B cell (primary cell): Measurements from ENCODE around the gene UGT2A3. TPM values are rescaled to one million over a fixed set of nuclear protein-coding genes. Genes with fewer than 3 reads are reported as not detected.

ENCODE experiments used
- ATAC-seq: fragments of 200-7000 bp; cut with Tn5 transposase; one replicate; pipeline ENCODE4 v1.10.0; 2021; ENCODE audit warnings: low read depth, mild to moderate bottlenecking, moderate number of reproducible peaks, moderate library complexity
- CTCF ChIA-PET: fragments of 350-600 bp; sonication (Branson Sonifier 250); formaldehyde crosslinking; loops from one replicate; lab custom pipeline; 2021; ENCODE audit warnings: antibody characterized with exemption, inconsistent platforms; lab: Charles Lee
- POLR2A ChIA-PET: fragments of 350-600 bp; sonication (Branson Sonifier 250); formaldehyde crosslinking; loops from one replicate; lab custom pipeline; 2021; ENCODE audit warnings: antibody characterized with exemption; lab: Charles Lee
- DNase-seq: peaks from one replicate; pipeline ENCODE4 v3.0.0; 2013
- H2AFZ ChIP-seq: 2 replicates; pipeline ENCODE4 v1.6.1; 2012; ENCODE audit warnings: mild to moderate bottlenecking, low read depth, low read length; ENCODE audit not compliant: insufficient read depth, poor library complexity, severe bottlenecking
- H3K27ac ChIP-seq, 2 donors: 1 replicate in 1 of 2; 2 replicates in 1 of 2; pipeline ENCODE4 v1.5.1; 2012 to 2013; ENCODE audit warnings: low read length in 2 of 2, mild to moderate bottlenecking in 2 of 2, moderate library complexity in 1 of 2
- H3K27me3 ChIP-seq, 4 experiments: fragments of 200-600 bp in 1 of 4; sonication (generic) in 1 of 4; replicated peaks in 1 of 4; 1 replicate in 2 of 4; 2 replicates in 2 of 4; pipeline versions ENCODE4 v1.6.1 to v1.7.0; 2013 to 2016; ENCODE audit warnings: low read length in 3 of 4, mild to moderate bottlenecking in 2 of 4, mixed read lengths in 1 of 4, moderate library complexity in 1 of 4; ENCODE audit not compliant: insufficient read depth in 4 of 4, control insufficient read depth in 3 of 4; ENCODE audit errors: control extremely low read depth in 1 of 4
- H3K36me3 ChIP-seq, 2 experiments: replicated peaks in 1 of 2; 1 replicate in 1 of 2; 2 replicates in 1 of 2; pipeline versions ENCODE4 v1.6.1 to v1.7.1; 2013; ENCODE audit warnings: low read length in 1 of 2; ENCODE audit not compliant: insufficient read depth in 2 of 2, control insufficient read depth in 1 of 2; ENCODE audit errors: control extremely low read depth in 1 of 2, extremely low read depth in 1 of 2
- H3K4me1 ChIP-seq, 2 donors: fragments of 200-600 bp in 1 of 2; sonication (generic) in 1 of 2; 1 replicate in 1 of 2; 2 replicates in 1 of 2; pipeline versions ENCODE4 v1.5.1 to v1.6.1; 2013 to 2017; ENCODE audit warnings: low read length in 2 of 2; ENCODE audit not compliant: control insufficient read depth in 2 of 2, insufficient read depth in 2 of 2
- H3K4me2 ChIP-seq: replicated peaks from 2 replicates; pipeline ENCODE3; 2012; ENCODE audit warnings: mild to moderate bottlenecking, low read depth, low read length; ENCODE audit not compliant: poor library complexity, severe bottlenecking
- H3K4me3 ChIP-seq, 5 experiments: fragments of 200-600 bp in 1 of 5; sonication (generic) in 1 of 5; 1 replicate in 3 of 5; 2 replicates in 2 of 5; pipeline versions ENCODE4 v1.5.1 to v1.7.0; 2011 to 2016; ENCODE audit warnings: low read length in 4 of 5, mild to moderate bottlenecking in 4 of 5, low read depth in 2 of 5, control low read depth in 1 of 5, moderate library complexity in 1 of 5; ENCODE audit not compliant: insufficient read depth in 1 of 5; ENCODE audit errors: control extremely low read depth in 1 of 5, extremely low read depth in 1 of 5
- H3K79me2 ChIP-seq: fragments of 200-600 bp; sonication (generic); one replicate; pipeline ENCODE4 v1.6.0; 2016; ENCODE audit warnings: low read length; ENCODE audit not compliant: control insufficient read depth, insufficient read depth
- H3K9ac ChIP-seq: fragments of 200-600 bp; sonication (generic); 2 replicates; pipeline ENCODE4 v1.6.1; 2017; ENCODE audit warnings: mild to moderate bottlenecking, low read length, moderate library complexity
- H3K9me3 ChIP-seq, 3 donors: one replicate each; pipeline versions ENCODE4 v1.6.1 to v1.7.1; 2013; ENCODE audit warnings: low read length in 2 of 3; ENCODE audit not compliant: control insufficient read depth in 2 of 3, insufficient read depth in 1 of 3; ENCODE audit errors: control extremely low read depth in 1 of 3
- H4K20me1 ChIP-seq: 2 replicates; pipeline ENCODE4 v1.6.0; 2012; ENCODE audit warnings: mild to moderate bottlenecking, low read length; ENCODE audit not compliant: insufficient read depth, control insufficient read depth, poor library complexity, severe bottlenecking
- H3K27ac Mint-ChIP-seq: one replicate; pipeline ENCODE4 v1.8.0; 2021; ENCODE audit warnings: mixed read lengths
- H3K27me3 Mint-ChIP-seq: one replicate; pipeline ENCODE4 v1.8.0; 2021; ENCODE audit warnings: mixed read lengths
- H3K4me1 Mint-ChIP-seq: one replicate; pipeline ENCODE4 v1.8.0; 2021; ENCODE audit warnings: mixed read lengths
- H3K4me3 Mint-ChIP-seq: one replicate; pipeline ENCODE4 v1.8.0; 2021; ENCODE audit warnings: mixed read lengths
- H3K9me3 Mint-ChIP-seq: one replicate; pipeline ENCODE4 v1.8.0; 2022; ENCODE audit warnings: mixed read lengths; ENCODE audit not compliant: insufficient read depth
- EZH2 ChIP-seq: IDR thresholded peaks from 2 replicates; pipeline ENCODE4 v1.6.1; 2012; ENCODE audit warnings: borderline replicate concordance, low read depth, mild to moderate bottlenecking, moderate library complexity, low read length; ENCODE audit not compliant: insufficient read depth, poor library complexity, severe bottlenecking
- whole genome bisulfite sequencing: methylation state at CpG from one replicate; pipeline ENCODE4 v1.1.5; 2013; ENCODE audit warnings: missing lambda C conversion rate; ENCODE audit not compliant: insufficient coverage; 5-methylcytosine and 5-hydroxymethylcytosine counted together
- intact Hi-C: fragments of 100-400 bp; cut with micrococcal nuclease; formaldehyde crosslinking; loops from one replicate; pipeline ENCODE4 v1.10.0; 2022
- polyA plus RNA-seq: library from polyadenylated mRNA; depleted of rRNA; stranded (reverse); fragments of >200 nt; gene quantifications from 2 replicates; pipeline ENCODE4 v1.2.3, GENCODE V29; 2012
- total RNA-seq, 2 donors: library from RNA; stranded (reverse); fragments of 120-200 nt in 1 of 2; gene quantifications; 1 replicate in 1 of 2; 2 replicates in 1 of 2; pipeline versions ENCODE4 v1.2.3 to v1.2.4, GENCODE V29; 2013 to 2022
- TF ChIP-seq, protein P1 (sequence below): fragments of 200-600 bp; IDR thresholded peaks from one replicate; pipeline ENCODE4 v1.8.0; 2022; ENCODE audit warnings: antibody characterized with exemption, mild to moderate bottlenecking

UGT2A3 gene
- total and polyA plus RNA-seq, 2 donors (not counting 1 experiment from before 2014, with no cell fraction given) = not detected

GRCh38 chr4:68921051-68921450, 30.6 kb downstream of the UGT2A3 start:
- DNase-seq (no peak), ATAC-seq (no peak)
- Histone ChIP-seq H3K4me3 (no peak overlapping the region), H3K27me3 (no peaks in the 10 kb centered on the region), H3K4me1 (no peaks in the 10 kb centered on the region), H3K27ac (no peak overlapping the region), H3K4me2 (no peak overlapping the region), H2AFZ (no peak overlapping the region), H3K9ac (no peak overlapping the region), H3K9me3 (peaks cover 0 to 3% (median 0%) of the 10 kb centered on the region in 3 donors), H3K79me2 (no peaks in the 10 kb centered on the region), H4K20me1 (no peaks in the 10 kb centered on the region), H3K36me3 (no peaks in the 10 kb centered on the region)
- intact Hi-C loops = no loop called here
- no peaks in the 10 kb centered on the region for H3K27me3 Mint-ChIP-seq
- ChIA-PET POLR2A (no interaction called here), CTCF (no interaction called here)
- no peak for TF ChIP-seq EZH2
- TF ChIP-seq, protein P1, sequence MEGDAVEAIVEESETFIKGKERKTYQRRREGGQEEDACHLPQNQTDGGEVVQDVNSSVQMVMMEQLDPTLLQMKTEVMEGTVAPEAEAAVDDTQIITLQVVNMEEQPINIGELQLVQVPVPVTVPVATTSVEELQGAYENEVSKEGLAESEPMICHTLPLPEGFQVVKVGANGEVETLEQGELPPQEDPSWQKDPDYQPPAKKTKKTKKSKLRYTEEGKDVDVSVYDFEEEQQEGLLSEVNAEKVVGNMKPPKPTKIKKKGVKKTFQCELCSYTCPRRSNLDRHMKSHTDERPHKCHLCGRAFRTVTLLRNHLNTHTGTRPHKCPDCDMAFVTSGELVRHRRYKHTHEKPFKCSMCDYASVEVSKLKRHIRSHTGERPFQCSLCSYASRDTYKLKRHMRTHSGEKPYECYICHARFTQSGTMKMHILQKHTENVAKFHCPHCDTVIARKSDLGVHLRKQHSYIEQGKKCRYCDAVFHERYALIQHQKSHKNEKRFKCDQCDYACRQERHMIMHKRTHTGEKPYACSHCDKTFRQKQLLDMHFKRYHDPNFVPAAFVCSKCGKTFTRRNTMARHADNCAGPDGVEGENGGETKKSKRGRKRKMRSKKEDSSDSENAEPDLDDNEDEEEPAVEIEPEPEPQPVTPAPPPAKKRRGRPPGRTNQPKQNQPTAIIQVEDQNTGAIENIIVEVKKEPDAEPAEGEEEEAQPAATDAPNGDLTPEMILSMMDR = no peak
- no peak overlapping the region for H3K4me3 Mint-ChIP-seq
- no peaks in the 10 kb centered on the region for H3K4me1 Mint-ChIP-seq
- H3K9me3 Mint-ChIP-seq = peaks cover 3% of the 10 kb centered on the region
- no peak overlapping the region for H3K27ac Mint-ChIP-seq

DNA sequence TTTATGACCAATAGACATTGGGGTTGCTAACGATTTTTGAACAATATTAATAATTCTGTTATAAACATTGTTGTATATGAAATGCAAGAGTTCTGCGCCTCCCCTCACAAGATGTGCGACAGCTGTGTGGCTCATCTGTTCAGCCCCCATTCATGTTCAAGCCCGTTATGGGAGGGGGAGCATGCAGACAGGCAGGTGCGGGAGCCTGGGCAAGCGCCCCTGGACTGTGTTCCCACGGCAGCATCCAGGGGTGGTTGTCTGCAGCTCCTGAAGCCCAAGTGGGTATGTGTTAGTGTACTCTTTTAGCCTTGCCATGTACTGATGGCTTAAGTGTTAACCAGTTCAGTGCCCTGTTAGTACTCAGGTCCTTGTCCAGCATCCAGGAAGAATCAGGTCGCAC, 34.6 kb downstream of the UGT2A3 start:
- TF ChIP-seq, protein P1 = no peak
- no peak for TF ChIP-seq EZH2
- DNase-seq (no peak), ATAC-seq (no peak)
- H3K4me1 Mint-ChIP-seq = no peaks in the 10 kb centered on the region
- Histone ChIP-seq H4K20me1 (no peaks in the 10 kb centered on the region), H3K9me3 (peaks cover 0 to 3% (median 0%) of the 10 kb centered on the region in 3 donors), H3K79me2 (no peaks in the 10 kb centered on the region), H3K4me2 (no peak overlapping the region), H3K27me3 (no peaks in the 10 kb centered on the region), H2AFZ (no peak overlapping the region), H3K4me3 (no peak overlapping the region), H3K9ac (no peak overlapping the region), H3K36me3 (no peaks in the 10 kb centered on the region), H3K4me1 (no peaks in the 10 kb centered on the region), H3K27ac (no peak overlapping the region)
- H3K4me3 Mint-ChIP-seq = no peak overlapping the region
- WGBS = 93% methylated on average over 6 of the region's 8 CpGs
- no peaks in the 10 kb centered on the region for H3K27me3 Mint-ChIP-seq
- ChIA-PET POLR2A (no interaction called here), CTCF (no interaction called here)
- intact Hi-C loops = no loop called here
- peaks cover 3% of the 10 kb centered on the region for H3K9me3 Mint-ChIP-seq
- no peak overlapping the region for H3K27ac Mint-ChIP-seq
